Sigmoid colon (tissue), 4 donors: Measurements from ENCODE around the gene PRTG.

Experiments
- EP300 ChIP-seq, 4 donors: sonication (generic); formaldehyde crosslinking; IDR thresholded peaks; one replicate each; pipeline ENCODE4 v1.6.1; 2017; ENCODE audit warnings: antibody characterized with exemption in 4 of 4
- POLR2A ChIP-seq, 2 donors: fragments of 450-650 bp; IDR thresholded peaks; one replicate each; pipeline ENCODE4 v1.6.1; 2016; ENCODE audit warnings: antibody characterized with exemption in 2 of 2, mild to moderate bottlenecking in 2 of 2, moderate library complexity in 2 of 2
- POLR2AphosphoS5 ChIP-seq, 4 donors: sonication (generic); formaldehyde crosslinking; IDR thresholded peaks; one replicate each; pipeline ENCODE4 v1.6.1; 2017; ENCODE audit warnings: antibody characterized with exemption in 4 of 4
- TF ChIP-seq, protein P1 (sequence below), 4 experiments: fragments of 450-650 bp in 3 of 4; fragments of 200-600 bp in 1 of 4; IDR thresholded peaks; one replicate each; pipeline ENCODE4 v1.5.1; 2016 to 2019; ENCODE audit warnings: antibody characterized with exemption in 4 of 4, mild to moderate bottlenecking in 3 of 4, moderate library complexity in 2 of 4

DNA sequence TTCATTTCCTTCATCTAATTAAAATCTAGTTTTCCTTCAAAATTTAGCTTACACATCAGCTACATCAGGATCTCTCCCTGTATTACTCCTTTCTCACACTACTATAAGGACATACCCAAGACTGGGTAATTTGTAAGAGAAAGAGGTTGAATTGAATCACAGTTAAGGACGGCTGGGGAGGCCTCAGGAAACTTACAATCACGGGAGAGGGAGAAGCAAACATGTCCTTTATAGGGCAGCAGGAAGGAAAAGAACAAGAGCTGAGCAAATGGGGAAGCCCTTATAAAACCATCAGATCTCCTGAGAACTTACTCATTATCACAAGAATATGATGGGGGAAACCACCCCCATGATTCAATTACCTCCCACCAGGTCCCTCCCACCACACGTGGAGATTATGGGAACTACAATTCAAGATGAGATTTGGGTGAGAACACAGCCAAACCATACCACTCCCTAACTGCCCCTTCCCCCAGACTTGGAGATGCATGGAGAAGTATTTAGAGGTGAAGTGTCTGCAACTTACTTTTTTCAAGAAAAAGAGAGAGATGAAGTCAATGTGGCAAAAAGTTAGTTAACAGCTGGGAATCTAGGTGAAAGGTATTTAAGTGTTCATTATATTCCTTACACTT lies 21.3 kb downstream of the PRTG start:
- TF ChIP-seq POLR2A (IDR thresholded peaks at IDR 0.05) (no peak), POLR2AphosphoS5 (IDR thresholded peaks at IDR 0.05) (no peak), EP300 (IDR thresholded peaks at IDR 0.05) (no peak)
- TF ChIP-seq, protein P1, sequence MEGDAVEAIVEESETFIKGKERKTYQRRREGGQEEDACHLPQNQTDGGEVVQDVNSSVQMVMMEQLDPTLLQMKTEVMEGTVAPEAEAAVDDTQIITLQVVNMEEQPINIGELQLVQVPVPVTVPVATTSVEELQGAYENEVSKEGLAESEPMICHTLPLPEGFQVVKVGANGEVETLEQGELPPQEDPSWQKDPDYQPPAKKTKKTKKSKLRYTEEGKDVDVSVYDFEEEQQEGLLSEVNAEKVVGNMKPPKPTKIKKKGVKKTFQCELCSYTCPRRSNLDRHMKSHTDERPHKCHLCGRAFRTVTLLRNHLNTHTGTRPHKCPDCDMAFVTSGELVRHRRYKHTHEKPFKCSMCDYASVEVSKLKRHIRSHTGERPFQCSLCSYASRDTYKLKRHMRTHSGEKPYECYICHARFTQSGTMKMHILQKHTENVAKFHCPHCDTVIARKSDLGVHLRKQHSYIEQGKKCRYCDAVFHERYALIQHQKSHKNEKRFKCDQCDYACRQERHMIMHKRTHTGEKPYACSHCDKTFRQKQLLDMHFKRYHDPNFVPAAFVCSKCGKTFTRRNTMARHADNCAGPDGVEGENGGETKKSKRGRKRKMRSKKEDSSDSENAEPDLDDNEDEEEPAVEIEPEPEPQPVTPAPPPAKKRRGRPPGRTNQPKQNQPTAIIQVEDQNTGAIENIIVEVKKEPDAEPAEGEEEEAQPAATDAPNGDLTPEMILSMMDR (IDR thresholded peaks at IDR 0.05), result no peak
